ENCODE measurements around the gene STRN4. TPM values are rescaled to one million over a fixed set of nuclear protein-coding genes. Genes with fewer than 3 reads are reported as not detected.

The STRN4 gene
- total and polyA plus RNA-seq, 9 of the 15 experiments (the other 6 are each of a cell fraction or from before 2014, with no cell fraction given): 0.62 to 83.7 (median 36.9) TPM

DNA sequence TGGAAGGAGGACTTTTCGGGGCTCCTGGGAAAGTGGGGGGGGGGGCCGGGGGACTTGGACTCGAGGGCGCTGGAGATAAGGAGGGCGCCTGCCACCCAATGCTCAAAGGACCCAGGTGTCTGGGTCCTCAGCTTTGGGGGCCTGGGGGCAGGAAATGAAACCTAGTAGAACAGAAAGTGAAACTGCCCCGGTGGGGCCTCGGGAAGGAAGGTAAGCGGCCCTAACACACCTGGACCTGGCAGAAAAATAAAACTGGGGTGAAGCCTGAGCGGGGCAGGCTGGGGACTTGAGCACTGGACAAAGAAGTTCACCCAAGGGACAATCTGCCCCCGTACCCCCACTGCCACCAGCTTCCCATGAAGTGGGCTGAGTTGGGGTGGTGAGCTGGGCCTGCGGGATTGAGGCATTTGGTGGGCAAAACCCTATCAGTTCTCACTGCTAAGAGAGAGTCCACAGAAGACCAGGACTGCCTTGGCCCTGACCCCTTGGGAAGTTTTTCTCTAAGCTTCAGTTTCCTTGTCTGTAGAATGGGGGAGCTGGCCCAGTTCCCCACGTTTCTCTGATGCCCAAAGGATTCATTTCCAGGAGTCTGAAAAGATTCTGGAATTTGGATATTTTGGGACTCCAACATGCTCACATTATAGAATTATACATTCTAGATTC lies 31.7 kb downstream of the STRN4 start (continued):
- TF ChIP-seq, protein P1, sequence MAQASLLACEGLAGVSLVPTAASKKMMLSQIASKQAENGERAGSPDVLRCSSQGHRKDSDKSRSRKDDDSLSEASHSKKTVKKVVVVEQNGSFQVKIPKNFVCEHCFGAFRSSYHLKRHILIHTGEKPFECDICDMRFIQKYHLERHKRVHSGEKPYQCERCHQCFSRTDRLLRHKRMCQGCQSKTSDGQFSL (CRISPR knock-in tag; IDR thresholded peaks at IDR 0.05): 0 out of 2 replicates have a peak, but pooled peaks have one; percentile 12
- TF ChIP-seq, protein P1 (tag; IDR thresholded peaks at IDR 0.05): peak in 1 of 2 experiments; percentile 69; a peak in 1 of 4 replicates
- TF ChIP-seq TCF7L2 (IDR thresholded peaks at IDR 0.05; ENCODE audit: low read depth, low read length): no peak
- 0 out of 2 replicates have a peak, but pooled peaks have one; percentile 18 for TF ChIP-seq EP400 (IDR thresholded peaks at IDR 0.05)
- TF ChIP-seq RBBP5 (IDR thresholded peaks at IDR 0.05; ENCODE audit: borderline replicate concordance, insufficient read depth, low read length, poor library complexity, severe bottlenecking): peak; percentile 90
- 0 out of 2 replicates have a peak, but pooled peaks have one; percentile 13 for TF ChIP-seq ZNF3 (CRISPR knock-in tag; IDR thresholded peaks at IDR 0.05)
- peak; percentile 15 for TF ChIP-seq ELF1 (tag; IDR thresholded peaks at IDR 0.05)
- no peak for TF ChIP-seq THRAP3 (IDR thresholded peaks at IDR 0.05; ENCODE audit: borderline replicate concordance)
- TF ChIP-seq, protein P2, sequence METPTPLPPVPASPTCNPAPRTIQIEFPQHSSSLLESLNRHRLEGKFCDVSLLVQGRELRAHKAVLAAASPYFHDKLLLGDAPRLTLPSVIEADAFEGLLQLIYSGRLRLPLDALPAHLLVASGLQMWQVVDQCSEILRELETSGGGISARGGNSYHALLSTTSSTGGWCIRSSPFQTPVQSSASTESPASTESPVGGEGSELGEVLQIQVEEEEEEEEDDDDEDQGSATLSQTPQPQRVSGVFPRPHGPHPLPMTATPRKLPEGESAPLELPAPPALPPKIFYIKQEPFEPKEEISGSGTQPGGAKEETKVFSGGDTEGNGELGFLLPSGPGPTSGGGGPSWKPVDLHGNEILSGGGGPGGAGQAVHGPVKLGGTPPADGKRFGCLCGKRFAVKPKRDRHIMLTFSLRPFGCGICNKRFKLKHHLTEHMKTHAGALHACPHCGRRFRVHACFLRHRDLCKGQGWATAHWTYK (CRISPR knock-in tag; IDR thresholded peaks at IDR 0.05): no peak
